Stomach (tissue), 9 donors: ENCODE data around the gene KRTAP17-1. TPM values are rescaled to one million over a fixed set of nuclear protein-coding genes. Genes with fewer than 3 reads are reported as not detected.
"Not testable (repeated sequence)": the region's sequence is repeated elsewhere in the genome, so short reads cannot be mapped to it uniquely, and the experiment has no call there.

ENCODE experiments used
- DNase-seq, 2 donors: peaks; one replicate each; pipeline versions ENCODE4 v3.0.0 to v3.0.0-alpha.2; 2013 to 2019
- H3K27ac ChIP-seq, 5 donors: fragments of 200-600 bp in 4 of 5; sonication (generic) in 4 of 5; one replicate each; pipeline ENCODE4 v1.5.1; 2013 to 2019; ENCODE audit warnings: mild to moderate bottlenecking in 1 of 5, moderate library complexity in 1 of 5
- H3K27me3 ChIP-seq, 3 donors: fragments of 200-600 bp; sonication (generic); one replicate each; pipeline ENCODE4 v1.5.1; 2017 to 2019; ENCODE audit warnings: mixed run types in 1 of 3
- H3K36me3 ChIP-seq, 4 donors: fragments of 200-600 bp; sonication (generic); 1 replicate in 3 of 4; 2 replicates in 1 of 4; pipeline ENCODE4 v1.5.1; 2016 to 2019
- H3K4me1 ChIP-seq, 4 donors: fragments of 200-600 bp; sonication (generic); one replicate each; pipeline ENCODE4 v1.5.1; 2016 to 2019
- H3K4me3 ChIP-seq, 4 donors: fragments of 200-600 bp; sonication (generic) in 3 of 4; one replicate each; pipeline ENCODE4 v1.5.1; 2016 to 2019; ENCODE audit warnings: mild to moderate bottlenecking in 1 of 4
- H3K9me3 ChIP-seq, 4 donors: fragments of 200-600 bp; sonication (generic); one replicate each; pipeline ENCODE4 v1.5.1; 2016 to 2019
- CTCF ChIP-seq, 7 experiments: fragments of 450-650 bp in 4 of 7; fragments of 200-600 bp in 3 of 7; sonication (generic) in 3 of 7; IDR thresholded peaks; one replicate each; pipeline ENCODE4 v1.5.1; 2016 to 2019; ENCODE audit warnings: antibody characterized with exemption in 7 of 7, control low read depth in 2 of 7, mild to moderate bottlenecking in 1 of 7
- EP300 ChIP-seq: sonication (generic); formaldehyde crosslinking; IDR thresholded peaks from one replicate; pipeline ENCODE4 v1.6.1; 2017; ENCODE audit warnings: antibody characterized with exemption
- POLR2A ChIP-seq, 4 donors: fragments of 450-650 bp; IDR thresholded peaks; one replicate each; pipeline ENCODE4 v1.6.1; 2016; ENCODE audit warnings: antibody characterized with exemption in 4 of 4, control low read depth in 2 of 4, mild to moderate bottlenecking in 1 of 4, moderate library complexity in 1 of 4
- POLR2AphosphoS5 ChIP-seq, 3 donors: sonication (generic); formaldehyde crosslinking; IDR thresholded peaks; one replicate each; pipeline ENCODE4 v1.6.1; 2016; ENCODE audit warnings: antibody characterized with exemption in 3 of 3
- WGBS, 5 donors: extraction: QIAGEN DNeasy Blood & Tissue Kit in 3 of 5; methylation state at CpG; one replicate each; pipeline versions ENCODE4 v1.1.5 to v1.1.7; 2013 to 2018; 5-methylcytosine and 5-hydroxymethylcytosine counted together
- intact Hi-C: fragments of 100-400 bp; cut with DNase I; formaldehyde crosslinking; loops from one replicate; pipeline ENCODE4 v1.15.1; 2023; ENCODE audit warnings: low total_unique reads
- polyA plus RNA-seq, 3 donors: library from polyadenylated mRNA; stranded (reverse); fragments of 200-250 nt; gene quantifications; one replicate each; pipeline ENCODE4 v1.2.3, GENCODE V29; 2013
- total RNA-seq, 5 donors: library from RNA; depleted of rRNA; stranded (reverse); fragments of >200 nt; gene quantifications; one replicate each; pipeline versions ENCODE4 v1.1.0 to v1.2.3, GENCODE V29; 2014 to 2016
- donor health status: healthy with polysubstance abuse.
- donor health status: Bipolar disorder and iron deficiency.
- donor health status: healthy.

Gene KRTAP17-1
- total and polyA plus RNA-seq, 8 donors = not detected

- Histone ChIP-seq H3K4me3 (no peak overlapping the region), H3K4me1 (no peaks in the 10 kb centered on the region), H3K27me3 (peaks cover 0 to 18% (median 0%) of the 10 kb centered on the region in 3 donors), H3K27ac (no peak overlapping the region), H3K36me3 (no peaks in the 10 kb centered on the region), H3K9me3 (peaks cover 0 to 4% (median 0%) of the 10 kb centered on the region in 4 donors)
- intact Hi-C loops = no loop called here
- TF ChIP-seq CTCF (IDR thresholded peaks at IDR 0.05) = no peak
- no peak for DNase-seq
- 20 to 35% (median 31%) methylated on average over 2 of the region's 2 CpGs for WGBS, 5 donors
Observed at GRCh38 chr17:41284546-41284945, 31.0 kb downstream of the KRTAP17-1 start.

GRCh38 chr17:41284043-41284442, 31.5 kb downstream of the KRTAP17-1 start:
- no peak overlapping the region for H3K27ac ChIP-seq
- no peak for TF ChIP-seq CTCF (IDR thresholded peaks at IDR 0.05)
- TF ChIP-seq POLR2AphosphoS5 (IDR thresholded peaks at IDR 0.05) = no peak
- no peak for TF ChIP-seq EP300
- no peak for TF ChIP-seq POLR2A (IDR thresholded peaks at IDR 0.05)
- 37 to 55% (median 48%) methylated on average over 3 of the region's 3 CpGs for WGBS, 5 donors
- DNase-seq = no peak
- intact Hi-C loops = no loop called here
- peaks cover 0 to 18% (median 0%) of the 10 kb centered on the region in 3 donors for H3K27me3 ChIP-seq
- no peak overlapping the region for H3K4me3 ChIP-seq
- no peaks in the 10 kb centered on the region for H3K36me3 ChIP-seq
- H3K9me3 ChIP-seq = peaks cover 0 to 4% (median 0%) of the 10 kb centered on the region in 4 donors
- no peaks in the 10 kb centered on the region for H3K4me1 ChIP-seq

DNA sequence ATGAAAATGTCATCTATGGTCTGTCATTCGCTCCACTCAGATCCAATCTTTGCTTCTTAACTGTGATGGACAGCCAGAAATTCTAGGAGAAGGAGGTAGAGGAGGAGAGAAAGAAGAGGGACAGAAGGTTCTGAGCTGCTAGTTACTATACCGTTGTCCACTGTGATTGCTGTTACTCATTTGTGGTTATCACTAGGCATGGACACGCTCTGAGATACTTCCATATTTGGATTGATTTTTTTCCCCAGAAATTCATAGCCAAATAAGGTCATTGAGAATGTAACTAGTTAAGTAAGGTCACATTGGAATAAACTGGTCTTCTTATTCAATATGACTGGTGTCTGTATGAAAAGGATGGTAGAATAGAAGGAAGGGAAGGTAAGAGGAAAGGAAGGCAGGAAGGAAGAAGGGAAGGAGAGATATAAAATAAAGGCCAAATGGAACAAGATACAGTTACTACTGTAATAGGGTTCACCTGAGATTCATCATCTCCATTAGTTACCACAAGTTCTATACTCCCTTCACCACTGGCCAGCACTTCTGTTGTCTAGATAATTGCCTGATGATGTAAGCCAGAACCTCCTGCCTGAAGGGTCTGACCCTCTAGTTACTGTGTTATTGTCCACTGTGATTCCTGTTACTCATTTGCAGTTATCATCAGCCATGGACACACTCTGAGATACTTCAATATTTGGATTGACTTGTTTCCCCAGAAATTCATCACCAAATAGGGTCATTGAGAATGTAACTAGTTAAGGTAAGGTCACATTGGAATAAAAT, 37.1 kb downstream of the KRTAP17-1 start:
- WGBS, 5 donors = 83 to 93% (median 89%) methylated on average over 3 of the region's 3 CpGs
- no peaks in the 10 kb centered on the region for H3K4me1 ChIP-seq
- intact Hi-C loops = no loop called here
- no peak overlapping the region for H3K27ac ChIP-seq
- TF ChIP-seq CTCF (IDR thresholded peaks at IDR 0.05) (no peak), POLR2AphosphoS5 (IDR thresholded peaks at IDR 0.05) (no peak), POLR2A (IDR thresholded peaks at IDR 0.05) (no peak), EP300 (no peak)
- H3K9me3 ChIP-seq = peaks cover 0 to 4% (median 0%) of the 10 kb centered on the region in 4 donors
- H3K27me3 ChIP-seq = peaks cover 0 to 22% (median 0%) of the 10 kb centered on the region in 3 donors
- no peak overlapping the region for H3K4me3 ChIP-seq
- no peak for DNase-seq
- H3K36me3 ChIP-seq = no peaks in the 10 kb centered on the region

GRCh38 chr17:41275648-41276190, 39.8 kb downstream of the KRTAP17-1 start, which contains the start of gene KRTAP9-7:
Gene KRTAP9-7, plus strand, starts transcription at chr17:41275698. Its CDS starts 0 bp downstream, at chr17:41275698.
- H3K4me3 ChIP-seq, H3K36me3 ChIP-seq, H3K4me1 ChIP-seq, H3K9me3 ChIP-seq, H3K27ac ChIP-seq, intact Hi-C loops, DNase-seq: not testable (repeated sequence)
- peaks cover 0 to 12% (median 0%) of the 10 kb centered on the region in 3 donors for H3K27me3 ChIP-seq
- WGBS, 5 donors = 50 to 81% (median 71%) methylated on average over 2 to 3 of the region's 3 CpGs

- Histone ChIP-seq H3K36me3 (no peaks in the 10 kb centered on the region), H3K27ac (no peak overlapping the region), H3K27me3 (peaks cover 0 to 7% (median 0%) of the 10 kb centered on the region in 3 donors), H3K4me1 (no peaks in the 10 kb centered on the region), H3K9me3 (no peaks in the 10 kb centered on the region), H3K4me3 (no peak overlapping the region)
- 52 to 64% (median 57%) methylated on average over 1 of the region's 1 CpG; no CpG with 5 or more reads in 2 of the 5 donors for WGBS, 5 donors
- DNase-seq = no peak
- intact Hi-C loops = no loop called here
- TF ChIP-seq EP300 (no peak), POLR2A (IDR thresholded peaks at IDR 0.05) (no peak), CTCF (IDR thresholded peaks at IDR 0.05) (no peak), POLR2AphosphoS5 (IDR thresholded peaks at IDR 0.05) (no peak)
Observed at GRCh38 chr17:41271858-41272257, 43.7 kb downstream of the KRTAP17-1 start.

DNA sequence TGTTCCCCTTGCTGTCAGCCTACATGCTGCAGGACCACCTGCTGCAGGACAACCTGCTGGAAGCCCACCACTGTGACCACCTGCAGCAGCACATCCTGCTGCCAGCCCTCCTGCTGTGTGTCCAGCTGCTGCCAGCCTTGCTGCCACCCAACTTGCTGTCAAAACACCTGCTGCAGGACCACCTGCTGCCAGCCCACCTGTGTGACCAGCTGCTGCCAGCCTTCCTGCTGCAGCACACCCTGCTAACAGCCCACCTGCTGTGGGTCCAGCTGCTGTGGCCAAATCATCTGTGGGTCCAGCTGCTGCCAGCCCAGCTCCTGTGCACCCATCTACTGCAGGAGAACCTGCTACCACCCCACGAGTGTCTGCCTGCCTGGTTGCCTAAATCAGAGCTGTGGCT, 44.2 kb downstream of the KRTAP17-1 start:
- H3K27me3 ChIP-seq, H3K4me1 ChIP-seq, DNase-seq, H3K36me3 ChIP-seq, H3K9me3 ChIP-seq, H3K27ac ChIP-seq, H3K4me3 ChIP-seq, intact Hi-C loops: not testable (repeated sequence)
- WGBS, 5 donors = 33% methylated on average over 1 of the region's 1 CpG; no CpG with 5 or more reads in 4 of the 5 donors
